Effector memory CD8-positive, alpha-beta T cell (primary cell): ENCODE results near the gene LYPD1.
"Not testable (repeated sequence)": the region's sequence is repeated elsewhere in the genome, so short reads cannot be mapped to it uniquely, and the experiment has no call there.

ENCODE experiments used
- ATAC-seq: fragments of 150-1000 bp; cut with Tn5 transposase; replicated peaks from 2 replicates; pipeline ENCODE4 v1.10.0; 2021; ENCODE audit warnings: mild to moderate bottlenecking, moderate library complexity
- DNase-seq, 3 experiments: peaks; one replicate each; pipeline ENCODE4 v3.0.0; 2021
- H3K27ac Mint-ChIP-seq, 2 donors: one replicate each; pipeline ENCODE4 v1.8.0; 2022; ENCODE audit warnings: mild to moderate bottlenecking in 2 of 2, mixed read lengths in 2 of 2, moderate library complexity in 2 of 2
- H3K27me3 Mint-ChIP-seq, 2 donors: one replicate each; pipeline ENCODE4 v1.8.0; 2022; ENCODE audit warnings: mixed read lengths in 2 of 2
- H3K36me3 Mint-ChIP-seq: one replicate; pipeline ENCODE4 v1.8.0; 2022; ENCODE audit warnings: mild to moderate bottlenecking, moderate library complexity, mixed read lengths; ENCODE audit not compliant: insufficient read depth
- H3K4me1 Mint-ChIP-seq, 2 donors: one replicate each; pipeline ENCODE4 v1.8.0; 2022; ENCODE audit warnings: low read depth in 2 of 2, mixed read lengths in 2 of 2
- H3K4me3 Mint-ChIP-seq, 2 donors: one replicate each; pipeline ENCODE4 v1.8.0; 2022; ENCODE audit warnings: mild to moderate bottlenecking in 2 of 2, mixed read lengths in 2 of 2, moderate library complexity in 2 of 2
- H3K9me3 Mint-ChIP-seq, 2 donors: one replicate each; pipeline ENCODE4 v1.8.0; 2022; ENCODE audit warnings: mixed read lengths in 2 of 2
- total RNA-seq, 9 experiments: gene quantifications; one replicate each; lab custom pipeline; 2026; lab: John Stamatoyannopoulos, UW

The LYPD1 gene
- total RNA-seq, result 0 to 2.0 (median 0) reads per million in 9 experiments

GRCh38 chr2:132669908-132670495 is at the start of gene LYPD1:
Gene LYPD1 (minus strand): TSS chr2:132670205. CDS start chr2:132669932, 273 bp downstream.
- Mint-ChIP-seq H3K9me3 (peaks cover 0 to 7% of the 10 kb centered on the region in 2 donors), H3K36me3 (no peaks in the 10 kb centered on the region), H3K4me1 (no peaks in the 10 kb centered on the region), H3K4me3 (peak within 1 kb of the TSS in 1 of 2 donors; percentile 55), H3K27ac (no peak within 1 kb of the TSS), H3K27me3 (peaks cover 16 to 22% of the 10 kb centered on the region in 2 donors)
- DNase-seq, result no peak
- no peak for ATAC-seq

- Mint-ChIP-seq H3K27me3 (no peaks in the 10 kb centered on the region), H3K36me3 (no peaks in the 10 kb centered on the region), H3K9me3 (peaks cover 8 to 27% of the 10 kb centered on the region in 2 donors), H3K27ac (no peak overlapping the region), H3K4me3 (no peak overlapping the region), H3K4me1 (no peaks in the 10 kb centered on the region)
- DNase-seq, result no peak
- ATAC-seq, result no peak
These were observed 49.5 kb upstream of the LYPD1 start for GRCh38 chr2:132719480-132719879.

DNA sequence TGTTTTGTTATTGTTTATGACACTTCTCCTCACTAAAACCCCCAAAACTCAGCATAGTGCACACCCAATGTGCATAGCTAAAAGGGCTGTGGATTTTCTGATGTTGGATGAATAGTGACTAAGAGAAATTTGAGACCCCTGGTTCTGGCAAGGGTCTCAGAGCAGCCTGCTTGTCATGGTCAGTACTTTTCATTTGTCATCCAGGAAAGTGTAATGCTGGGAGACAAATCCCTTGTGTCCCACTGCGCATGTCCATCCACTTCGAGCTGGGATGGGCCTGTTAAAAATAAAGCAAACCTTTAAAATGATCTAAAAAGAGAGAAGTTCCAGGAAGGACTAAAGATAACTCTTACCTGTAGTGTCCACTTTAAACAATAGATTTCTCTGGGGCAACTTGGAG is 46.9 kb upstream of the LYPD1 start:
- H3K27ac Mint-ChIP-seq, result no peak overlapping the region
- H3K9me3 Mint-ChIP-seq, result peaks cover 5 to 19% of the 10 kb centered on the region in 2 donors
- no peak for ATAC-seq
- no peak overlapping the region for H3K4me3 Mint-ChIP-seq
- H3K36me3 Mint-ChIP-seq, result no peaks in the 10 kb centered on the region
- DNase-seq, result no peak
- no peaks in the 10 kb centered on the region for H3K4me1 Mint-ChIP-seq
- H3K27me3 Mint-ChIP-seq, result no peaks in the 10 kb centered on the region

DNA sequence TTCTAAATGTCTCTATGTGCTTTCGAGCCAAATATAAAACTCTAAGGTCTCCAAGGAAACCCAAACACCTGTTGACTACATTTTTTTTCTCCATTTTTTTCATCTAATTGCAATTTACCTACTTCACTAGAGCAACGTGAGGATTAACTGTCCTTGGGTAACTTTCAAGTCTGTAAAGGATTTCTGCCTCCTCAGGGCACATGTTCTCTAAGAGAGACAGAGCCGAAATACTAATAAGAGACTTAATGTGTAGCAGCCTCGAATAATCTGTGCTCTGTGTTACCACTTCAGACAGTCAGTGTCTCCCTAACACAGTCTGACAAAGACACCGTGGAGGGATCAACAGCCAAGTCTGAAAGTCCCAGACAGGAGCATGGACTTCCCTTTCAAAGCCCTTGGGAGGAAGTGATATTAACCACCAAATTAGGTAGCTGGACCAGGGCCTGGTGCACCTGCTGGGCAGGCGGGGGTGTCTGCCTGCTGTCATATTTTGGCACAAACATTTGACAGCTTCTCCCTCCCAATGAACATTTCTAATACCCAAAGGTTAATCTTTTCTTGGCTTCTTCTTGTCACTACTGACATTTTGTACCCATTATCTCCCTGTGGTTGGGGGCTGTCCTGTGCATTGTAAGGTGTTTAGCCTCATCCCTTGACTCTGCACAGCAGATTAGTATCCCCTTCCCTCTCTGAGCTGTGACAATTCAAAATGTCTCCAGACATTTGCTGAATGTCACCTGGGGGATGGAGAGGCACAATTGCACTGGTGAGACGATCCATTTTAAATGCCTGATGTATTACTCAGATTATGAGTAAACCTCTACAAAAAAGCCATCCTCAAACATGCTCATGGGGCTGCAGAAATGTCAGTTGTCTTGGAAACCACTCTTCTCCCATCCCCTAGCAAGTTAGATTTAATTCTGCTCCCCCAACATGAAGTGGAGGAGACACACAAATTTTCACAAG is 45.7 kb upstream of the LYPD1 start:
- Mint-ChIP-seq H3K36me3 (no peaks in the 10 kb centered on the region), H3K4me1 (no peaks in the 10 kb centered on the region), H3K9me3 (peaks cover 5 to 13% of the 10 kb centered on the region in 2 donors), H3K4me3 (no peak overlapping the region), H3K27ac (no peak overlapping the region), H3K27me3 (no peaks in the 10 kb centered on the region)
- DNase-seq (no peak), ATAC-seq (no peak)

DNA sequence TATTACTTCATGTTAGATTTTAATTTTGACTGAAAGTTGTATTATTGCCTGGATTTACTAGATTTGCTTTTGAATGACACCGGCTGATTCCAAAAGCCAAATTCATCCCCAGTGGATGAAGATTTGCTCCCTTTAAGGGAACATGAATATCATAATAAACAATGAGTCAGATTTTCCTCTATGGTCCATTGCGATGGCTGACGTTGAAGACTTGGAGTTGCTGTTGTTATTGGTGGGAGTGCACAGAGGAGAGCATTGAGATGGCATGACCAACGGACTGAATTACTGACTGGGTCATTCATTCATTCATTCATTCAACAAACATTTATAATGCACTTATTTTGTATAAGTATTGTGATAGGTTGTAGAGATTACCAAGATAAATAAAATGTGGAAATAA is 33.4 kb upstream of the LYPD1 start:
- no peak for ATAC-seq
- Mint-ChIP-seq H3K27me3 (no peaks in the 10 kb centered on the region), H3K4me1 (no peaks in the 10 kb centered on the region), H3K36me3 (no peaks in the 10 kb centered on the region), H3K27ac (no peak overlapping the region), H3K4me3 (no peak overlapping the region), H3K9me3 (no peaks in the 10 kb centered on the region)
- DNase-seq, result no peak

GRCh38 chr2:132701810-132702209 is 31.8 kb upstream of the LYPD1 start:
- no peaks in the 10 kb centered on the region for H3K27me3 Mint-ChIP-seq
- ATAC-seq (no peak), DNase-seq (no peak)
- no peak overlapping the region for H3K4me3 Mint-ChIP-seq
- no peaks in the 10 kb centered on the region for H3K9me3 Mint-ChIP-seq
- H3K27ac Mint-ChIP-seq, result no peak overlapping the region
- H3K4me1 Mint-ChIP-seq, result no peaks in the 10 kb centered on the region
- no peaks in the 10 kb centered on the region for H3K36me3 Mint-ChIP-seq

DNA sequence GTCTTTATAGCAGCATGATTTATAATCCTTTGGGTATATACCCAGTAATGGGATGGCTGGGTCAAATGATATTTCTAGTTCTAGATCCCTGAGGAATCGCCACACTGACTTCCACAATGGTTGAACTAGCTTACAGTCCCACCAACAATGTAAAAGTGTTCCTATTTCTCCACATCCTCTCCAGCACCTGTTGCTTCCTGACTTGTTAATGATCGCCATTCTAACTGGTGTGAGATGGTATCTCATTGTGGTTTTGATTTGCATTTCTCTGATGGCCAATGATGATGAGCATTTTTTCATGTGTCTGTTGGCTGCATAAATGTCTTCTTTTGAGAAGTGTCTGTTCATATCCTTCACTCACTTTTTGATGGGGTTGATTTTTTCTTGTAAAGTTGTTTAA is 29.8 kb upstream of the LYPD1 start:
- not testable (repeated sequence) for H3K36me3 Mint-ChIP-seq, H3K4me3 Mint-ChIP-seq, ATAC-seq

GRCh38 chr2:132698347-132698746 is 28.3 kb upstream of the LYPD1 start:
- H3K27ac Mint-ChIP-seq, ATAC-seq, H3K27me3 Mint-ChIP-seq, DNase-seq, H3K4me3 Mint-ChIP-seq, H3K9me3 Mint-ChIP-seq, H3K36me3 Mint-ChIP-seq, H3K4me1 Mint-ChIP-seq: not testable (repeated sequence)

More for the DNA sequence above, 29.8 kb upstream of the LYPD1 start:
- not testable (repeated sequence) for H3K4me1 Mint-ChIP-seq, H3K27me3 Mint-ChIP-seq, H3K9me3 Mint-ChIP-seq, DNase-seq, H3K27ac Mint-ChIP-seq

DNA sequence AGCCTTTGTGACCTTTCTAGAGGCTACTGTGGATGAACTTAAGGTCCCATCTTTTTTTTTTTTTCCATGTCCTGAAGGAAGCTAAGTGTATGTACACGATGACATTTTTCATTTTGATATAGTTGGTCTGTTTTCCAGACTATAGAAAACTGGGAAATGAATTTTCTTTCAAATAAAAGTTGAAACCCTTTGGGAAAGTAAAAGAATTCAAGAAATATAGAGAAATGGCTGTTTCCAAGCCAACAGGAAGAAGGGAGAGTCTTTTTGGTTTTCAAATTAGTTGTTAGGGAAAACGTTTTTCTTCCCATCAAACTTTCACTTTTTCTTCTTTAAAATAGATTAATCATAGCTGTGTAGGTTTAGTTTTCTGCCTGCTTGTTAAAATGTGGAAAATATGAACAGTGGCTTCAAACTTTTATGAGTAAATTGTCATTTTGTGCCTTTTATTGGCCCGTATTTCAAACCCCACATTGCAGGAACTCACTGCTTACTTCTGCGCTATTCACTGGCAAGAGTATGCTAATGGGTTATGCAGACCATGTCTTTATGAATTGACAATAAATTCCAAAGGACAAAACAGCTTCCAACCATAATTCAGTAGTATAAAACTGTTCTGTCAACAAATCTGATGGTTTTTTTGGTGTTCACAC is 27.7 kb upstream of the LYPD1 start:
- DNase-seq (no peak), ATAC-seq (no peak)
- Mint-ChIP-seq H3K4me3 (no peak overlapping the region), H3K4me1 (no peaks in the 10 kb centered on the region), H3K9me3 (peaks cover 0 to 5% of the 10 kb centered on the region in 2 donors), H3K36me3 (no peaks in the 10 kb centered on the region), H3K27ac (no peak overlapping the region), H3K27me3 (no peaks in the 10 kb centered on the region)

DNA sequence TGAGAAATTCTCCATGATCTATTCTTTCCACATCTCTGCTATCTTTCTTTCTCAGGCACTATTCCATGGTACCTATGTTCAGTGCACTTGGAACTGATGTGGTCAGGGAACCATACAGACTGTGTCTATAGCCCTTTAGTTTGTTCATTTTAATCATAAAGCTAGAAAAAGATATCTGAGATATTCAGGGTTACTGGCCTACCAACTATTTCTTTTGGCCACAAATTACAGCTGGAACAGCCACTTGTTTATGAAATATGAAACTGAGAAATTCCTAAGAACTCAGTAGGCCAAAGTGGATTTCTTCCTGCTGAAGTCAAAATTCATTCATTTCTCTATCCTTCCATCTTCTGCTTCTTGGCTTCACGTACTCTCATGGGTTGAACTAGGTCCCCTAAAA is 22.8 kb upstream of the LYPD1 start:
- DNase-seq (no peak), ATAC-seq (no peak)
- Mint-ChIP-seq H3K9me3 (peaks cover 20 to 30% of the 10 kb centered on the region in 2 donors), H3K4me3 (no peak overlapping the region), H3K27ac (no peak overlapping the region), H3K4me1 (no peaks in the 10 kb centered on the region), H3K27me3 (no peaks in the 10 kb centered on the region), H3K36me3 (no peaks in the 10 kb centered on the region)

GRCh38 chr2:132691556-132691955 is 21.6 kb upstream of the LYPD1 start:
- peaks cover 20 to 30% of the 10 kb centered on the region in 2 donors for H3K9me3 Mint-ChIP-seq
- DNase-seq, result no peak
- no peak overlapping the region for H3K4me3 Mint-ChIP-seq
- no peak for ATAC-seq
- H3K4me1 Mint-ChIP-seq, result no peaks in the 10 kb centered on the region
- H3K27me3 Mint-ChIP-seq, result no peaks in the 10 kb centered on the region
- H3K36me3 Mint-ChIP-seq, result no peaks in the 10 kb centered on the region
- no peak overlapping the region for H3K27ac Mint-ChIP-seq

DNA sequence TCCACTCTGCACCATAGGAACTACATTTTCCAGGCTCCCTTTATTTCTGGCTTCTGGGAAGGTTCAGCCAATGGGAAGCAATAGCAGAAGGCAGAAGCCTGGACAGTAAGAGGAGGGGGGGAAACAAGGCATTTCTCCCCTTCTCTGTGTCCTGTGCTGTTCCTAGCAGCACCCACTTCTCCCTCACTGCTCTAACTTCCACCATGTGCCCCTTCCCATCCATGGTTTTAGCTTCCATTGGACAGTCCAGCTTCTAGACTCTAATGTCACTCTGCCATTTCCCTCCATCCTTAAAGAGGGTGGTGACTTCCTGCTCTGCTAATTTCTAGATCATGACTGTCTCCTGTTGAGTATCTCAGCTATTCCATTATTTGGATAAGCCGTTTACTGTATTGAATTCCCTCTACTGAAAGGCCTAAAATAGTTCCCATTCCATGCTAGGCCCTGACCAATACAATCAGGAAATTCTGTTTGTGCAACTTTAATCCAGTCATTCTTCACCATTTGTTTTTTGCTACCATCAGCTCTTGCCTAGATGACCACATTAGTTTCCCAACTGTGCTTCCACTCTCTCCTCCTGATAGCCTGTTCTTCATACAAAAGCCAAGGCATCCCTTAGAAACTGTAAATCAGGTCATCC is 20.8 kb upstream of the LYPD1 start:
- no peak for DNase-seq
- Mint-ChIP-seq H3K27me3 (no peaks in the 10 kb centered on the region), H3K4me1 (no peaks in the 10 kb centered on the region), H3K9me3 (peaks cover 20 to 38% of the 10 kb centered on the region in 2 donors), H3K36me3 (no peaks in the 10 kb centered on the region), H3K27ac (no peak overlapping the region), H3K4me3 (no peak overlapping the region)
- no peak for ATAC-seq

DNA sequence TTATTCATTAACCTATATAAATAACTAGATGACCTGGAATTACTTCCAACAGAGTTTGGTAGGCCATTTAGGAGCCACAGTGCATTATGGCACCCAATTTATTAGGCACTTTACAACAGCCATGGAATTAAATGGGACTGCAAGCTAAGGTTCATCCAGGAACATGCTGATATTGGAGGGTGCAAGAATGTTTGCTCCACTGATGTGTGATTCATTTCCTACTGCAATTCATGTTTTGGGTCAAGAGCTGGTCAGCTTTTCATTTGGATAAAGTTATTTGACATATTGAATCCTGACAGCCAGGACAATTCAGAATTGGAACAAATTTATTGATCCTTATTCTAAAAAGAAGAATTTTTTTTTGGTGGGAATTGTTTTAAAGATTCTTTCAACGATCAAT is 11.8 kb upstream of the LYPD1 start:
- no peaks in the 10 kb centered on the region for H3K36me3 Mint-ChIP-seq
- no peak for ATAC-seq
- no peak for DNase-seq
- H3K9me3 Mint-ChIP-seq, result peaks cover 7 to 12% of the 10 kb centered on the region in 2 donors
- no peaks in the 10 kb centered on the region for H3K4me1 Mint-ChIP-seq
- no peak overlapping the region for H3K27ac Mint-ChIP-seq
- H3K4me3 Mint-ChIP-seq, result no peak overlapping the region
- no peaks in the 10 kb centered on the region for H3K27me3 Mint-ChIP-seq
